HG03571 (cell line): ENCODE results near the gene CLDN34.

Experiments
- ATAC-seq: cut with Tn5 transposase; IDR thresholded peaks from one replicate; pipeline ENCODE4 v1.9.1; 2021; ENCODE audit not compliant: unreplicated experiment

The CLDN34 gene

DNA sequence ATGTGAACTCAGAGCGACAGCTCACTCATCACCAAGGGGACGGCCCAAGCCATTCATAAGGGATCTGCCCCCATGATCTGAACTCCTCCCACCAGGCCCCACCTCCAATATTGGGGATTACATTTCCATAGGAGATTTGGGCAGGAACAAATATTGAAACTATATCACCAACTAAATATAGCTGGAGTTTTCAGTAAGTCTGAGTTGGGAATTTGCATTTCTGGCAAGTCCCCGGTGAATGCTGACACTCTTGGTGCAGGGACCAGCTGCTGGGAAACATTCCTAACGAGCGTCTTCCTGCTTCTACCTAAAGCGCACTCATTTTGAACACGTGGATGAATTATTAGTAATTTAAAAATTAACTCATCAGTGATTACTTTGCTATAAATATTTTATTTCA is 13.2 kb downstream of the CLDN34 start:
- no peak for ATAC-seq

DNA sequence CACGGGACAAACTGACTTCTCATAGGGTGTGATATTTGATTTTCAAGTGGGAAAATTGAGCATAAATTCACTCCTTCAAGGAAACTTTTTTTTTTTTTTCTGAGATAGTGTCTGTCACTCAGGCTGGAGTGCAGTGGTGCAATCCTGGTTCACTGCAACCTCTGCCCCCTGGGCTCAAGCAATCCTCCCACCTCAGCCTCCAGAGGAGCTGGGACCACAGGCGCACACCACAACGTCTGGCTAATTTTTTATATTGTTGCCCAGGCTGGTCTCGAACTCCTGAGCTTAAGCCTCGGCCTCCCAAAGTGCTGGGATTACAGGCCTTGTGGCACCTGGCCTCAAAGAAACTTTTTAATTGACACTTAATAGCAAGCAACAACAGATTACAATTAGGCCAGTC is 13.8 kb downstream of the CLDN34 start:
- no peak for ATAC-seq

DNA sequence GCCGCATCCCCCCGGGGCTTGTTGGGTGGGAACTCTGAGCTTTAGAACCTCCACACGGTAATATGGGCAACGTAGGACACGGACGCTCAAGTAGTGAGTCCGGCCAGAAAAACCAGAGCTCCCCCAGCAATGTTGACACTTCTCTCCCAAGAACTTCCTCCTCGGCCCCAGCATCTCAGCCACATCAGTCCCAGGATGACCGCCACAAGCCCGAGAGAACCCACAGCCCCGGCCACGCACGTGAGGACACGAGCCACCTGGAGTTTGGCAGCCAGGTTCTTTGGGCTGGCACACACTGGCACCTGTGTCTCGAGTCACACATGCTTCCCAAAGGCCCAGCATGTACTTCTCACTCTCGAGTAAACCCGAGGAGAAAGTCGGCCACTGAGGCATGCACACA is 16.3 kb downstream of the CLDN34 start:
- ATAC-seq: no peak

DNA sequence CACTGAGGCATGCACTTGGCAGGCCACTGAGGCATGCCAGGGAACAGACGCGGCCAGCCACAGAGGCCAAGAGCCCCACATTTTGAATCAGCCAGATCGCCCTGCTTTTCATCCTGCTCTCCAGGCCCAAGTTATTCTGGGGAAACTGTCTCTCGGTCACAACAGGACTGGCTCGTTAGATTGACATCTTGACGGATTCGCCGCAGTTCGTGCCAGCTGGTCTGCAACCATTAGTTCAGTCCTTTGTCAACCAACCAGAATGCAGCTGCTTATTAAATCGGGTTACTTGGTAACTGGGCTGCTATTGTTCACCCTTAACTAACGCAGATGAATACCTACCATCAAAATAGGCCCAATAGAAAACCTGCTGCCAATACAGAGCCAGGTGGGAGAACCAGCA is 16.7 kb downstream of the CLDN34 start:
- no peak for ATAC-seq

DNA sequence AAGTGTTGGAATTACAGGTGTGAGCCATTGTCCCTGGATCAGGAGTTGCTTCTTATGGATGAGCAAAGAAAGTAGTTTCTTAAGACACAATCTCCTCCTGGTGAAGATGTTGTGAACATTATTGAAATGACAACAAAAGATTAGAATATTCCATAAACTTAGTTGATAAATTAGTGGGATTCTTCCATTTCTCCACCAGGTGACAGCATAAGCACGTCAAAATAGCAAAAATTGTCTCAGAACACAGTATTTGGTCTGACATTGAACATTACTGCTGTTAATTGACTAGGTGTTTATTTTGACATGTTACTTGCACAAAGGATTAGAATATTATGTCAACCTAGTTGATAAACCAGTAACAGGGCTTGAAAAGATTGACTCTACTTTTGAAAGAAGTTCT is 21.6 kb downstream of the CLDN34 start:
- no peak for ATAC-seq

DNA sequence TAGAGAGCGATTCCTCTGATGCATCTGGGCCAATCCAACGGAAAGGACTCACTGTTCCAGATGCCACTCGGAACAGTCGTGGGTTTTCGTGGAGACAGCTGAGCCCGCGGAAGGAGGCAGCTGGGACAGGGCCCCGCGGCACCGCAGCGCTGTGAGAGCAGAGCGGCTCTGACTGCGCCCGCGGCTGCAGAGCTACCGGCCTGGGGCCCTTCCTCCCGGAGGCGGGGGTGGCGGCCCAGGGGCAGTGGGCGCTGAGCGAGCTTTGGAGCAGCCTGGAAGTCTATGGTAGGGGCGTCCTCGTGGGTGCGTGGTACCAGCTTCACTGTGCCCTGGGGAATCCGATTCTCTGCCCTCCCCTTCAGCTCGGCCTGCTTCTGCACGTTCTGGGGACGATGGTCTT is 24.9 kb downstream of the CLDN34 start:
- no peak for ATAC-seq

DNA sequence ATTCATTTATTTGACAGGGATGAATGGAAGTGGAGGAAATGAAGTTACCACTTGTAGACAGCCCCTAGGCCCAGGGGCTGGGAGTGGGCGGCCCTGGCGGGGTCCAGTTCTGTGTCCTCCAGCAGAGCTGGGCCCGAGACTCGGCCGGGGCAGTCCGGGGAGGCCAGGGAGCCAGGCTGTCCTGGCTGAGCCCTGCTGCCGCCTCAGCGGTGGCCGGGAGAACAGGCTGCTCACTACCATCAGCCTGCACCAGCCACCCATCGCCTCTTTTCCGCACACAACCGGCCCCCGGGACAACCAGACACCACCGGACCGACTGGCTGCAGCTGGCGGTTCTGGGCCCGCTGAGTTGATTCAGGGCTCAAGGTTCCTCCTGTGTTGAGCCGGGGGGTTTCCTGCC is 25.6 kb downstream of the CLDN34 start:
- no peak for ATAC-seq

DNA sequence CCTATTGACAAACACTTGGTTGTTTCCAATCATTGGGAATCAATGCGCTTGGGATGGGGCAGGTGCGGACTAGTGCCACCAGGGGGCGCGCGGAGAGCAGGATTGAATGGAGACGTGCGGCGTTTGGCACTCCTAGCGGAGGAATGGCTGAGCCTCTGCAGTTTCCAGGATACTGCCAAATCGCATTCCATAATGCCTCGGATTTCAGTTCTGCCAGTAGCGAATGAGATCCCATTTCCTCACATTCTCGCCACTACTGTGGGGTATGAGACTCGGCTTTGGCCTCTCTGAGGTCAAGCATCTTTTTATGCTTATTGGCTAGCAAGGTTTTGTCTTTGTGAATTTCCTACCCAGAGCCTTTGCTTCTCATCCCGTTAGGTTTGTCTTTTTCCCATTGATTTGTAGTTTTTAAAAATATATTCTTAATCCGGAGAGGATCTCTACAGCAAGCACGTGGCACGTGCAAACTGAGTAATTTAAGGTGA is 28.7 kb downstream of the CLDN34 start:
- ATAC-seq: no peak

DNA sequence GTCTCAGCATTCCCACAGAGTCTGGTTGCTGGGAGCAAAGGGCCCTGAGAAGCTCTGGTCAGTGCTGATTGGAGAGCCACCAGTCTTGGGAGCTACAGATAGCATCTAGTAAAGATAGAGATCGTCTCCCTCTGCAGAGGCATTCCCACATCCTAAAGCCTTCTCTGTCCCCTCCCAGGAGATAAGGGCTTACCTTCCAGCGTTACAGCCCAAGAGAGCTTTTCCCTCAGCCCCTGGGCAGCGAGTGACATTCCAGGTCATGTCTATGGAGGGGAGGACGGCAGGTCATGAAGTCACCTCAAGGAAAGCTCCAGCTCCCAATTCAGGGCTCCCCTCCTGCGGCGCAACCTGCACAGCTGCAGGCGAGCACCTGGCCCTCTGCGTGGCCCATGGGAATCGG is 29.9 kb downstream of the CLDN34 start:
- no peak for ATAC-seq

DNA sequence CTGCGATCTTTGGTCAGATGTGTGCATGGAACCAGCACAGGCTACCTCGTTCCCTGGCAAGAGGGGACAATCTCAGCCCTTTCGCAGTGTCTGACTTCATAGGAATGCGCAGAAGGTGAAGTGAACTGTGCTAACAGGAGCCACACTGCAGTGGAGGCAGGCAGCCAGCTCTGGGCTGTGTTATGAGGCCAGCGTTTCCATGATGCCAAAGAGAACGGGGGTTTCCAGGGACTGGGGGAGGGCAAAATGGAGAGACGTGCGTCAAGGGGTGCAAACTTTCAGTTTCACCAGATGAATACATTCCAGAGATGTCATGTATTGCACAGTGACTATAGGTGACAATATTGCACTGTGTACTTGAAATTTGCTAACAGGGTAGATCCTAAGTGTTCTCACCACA is 30.4 kb downstream of the CLDN34 start:
- no peak for ATAC-seq

DNA sequence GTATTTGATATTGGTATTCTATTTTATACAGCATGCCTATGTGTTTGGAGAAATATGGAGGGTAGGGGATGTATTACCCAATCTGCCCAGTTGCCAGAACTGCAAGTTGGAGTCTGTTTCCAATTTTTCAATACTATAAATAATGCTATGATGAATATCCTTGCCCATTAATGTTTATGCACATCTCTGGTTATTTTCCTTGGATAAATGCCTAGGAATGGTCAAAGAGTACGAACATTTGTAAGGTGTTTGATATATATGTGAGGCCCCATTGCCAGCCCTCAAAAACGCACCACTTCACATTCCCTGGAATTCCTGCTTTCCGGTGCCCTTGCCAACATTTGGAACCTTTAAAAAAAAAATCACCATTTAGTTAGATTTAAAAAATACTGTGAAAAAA is 34.3 kb downstream of the CLDN34 start:
- no peak for ATAC-seq

DNA sequence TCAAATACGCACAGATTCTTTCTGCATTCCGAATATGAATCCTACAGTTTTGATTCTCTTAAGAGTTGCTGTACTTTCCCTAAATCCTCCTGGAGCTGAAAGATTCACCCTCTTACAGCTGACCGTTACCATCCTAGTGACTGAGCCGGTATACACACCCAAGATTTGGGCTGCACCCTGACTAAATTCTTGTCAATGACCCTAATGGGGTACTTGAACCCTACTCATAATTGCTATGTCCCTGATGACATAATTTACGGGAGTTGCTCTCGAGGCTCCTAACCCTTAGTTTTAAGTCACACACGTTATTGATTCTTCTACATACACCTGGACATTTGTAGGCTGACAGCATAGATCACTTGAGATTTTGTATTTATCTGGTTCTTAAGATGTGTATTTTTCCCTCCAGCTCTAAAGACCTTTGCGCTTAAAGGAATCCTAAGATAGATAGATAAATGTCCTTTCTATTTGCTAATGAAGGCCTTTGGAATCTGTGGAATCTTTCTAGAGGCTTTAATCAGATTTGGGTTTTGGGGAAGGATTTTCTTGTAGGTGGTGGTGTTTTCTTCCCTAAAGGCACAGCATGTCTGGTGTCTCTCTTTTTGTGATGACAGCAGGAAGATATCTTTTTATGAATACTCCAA is 37.8 kb downstream of the CLDN34 start:
- ATAC-seq: no peak

DNA sequence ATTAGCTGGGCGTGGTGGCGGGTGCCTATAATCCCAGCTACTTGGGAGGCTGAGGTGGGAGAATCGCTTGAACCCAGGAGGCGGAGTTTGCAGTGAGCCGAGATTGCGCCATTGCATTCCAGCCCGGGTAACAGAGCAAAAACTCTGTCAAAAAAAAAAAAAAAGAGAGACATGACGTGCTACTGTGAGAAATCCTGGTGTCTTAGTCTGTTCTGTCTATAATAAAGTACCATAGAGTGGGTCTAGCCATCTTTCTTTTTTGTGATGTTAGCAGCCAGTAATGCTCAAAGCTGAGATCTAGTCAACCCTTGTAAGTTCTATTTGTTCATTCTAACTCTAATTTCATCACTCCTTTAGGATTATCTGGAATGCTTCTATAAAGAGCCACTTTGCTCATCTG is 38.9 kb downstream of the CLDN34 start:
- no peak for ATAC-seq

DNA sequence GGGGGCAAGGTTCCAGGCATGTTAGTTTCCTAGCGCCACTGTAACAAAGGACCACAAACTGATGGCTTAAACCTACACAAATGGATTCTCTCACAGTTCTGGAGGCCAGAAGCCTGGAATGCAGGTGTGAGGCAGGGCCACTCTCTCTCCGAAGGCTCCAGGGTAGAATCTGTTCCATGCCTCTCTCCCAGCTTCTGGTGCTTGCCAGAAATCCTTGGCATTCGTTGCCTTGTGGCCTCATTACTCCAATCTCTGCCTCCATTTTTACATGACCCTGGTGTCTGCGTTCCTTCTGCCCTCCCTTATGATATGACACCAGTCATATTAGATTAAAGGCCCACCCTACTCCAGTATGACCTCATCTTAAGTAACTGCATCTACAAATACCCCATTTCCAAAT is 39.6 kb downstream of the CLDN34 start:
- ATAC-seq: no peak

DNA sequence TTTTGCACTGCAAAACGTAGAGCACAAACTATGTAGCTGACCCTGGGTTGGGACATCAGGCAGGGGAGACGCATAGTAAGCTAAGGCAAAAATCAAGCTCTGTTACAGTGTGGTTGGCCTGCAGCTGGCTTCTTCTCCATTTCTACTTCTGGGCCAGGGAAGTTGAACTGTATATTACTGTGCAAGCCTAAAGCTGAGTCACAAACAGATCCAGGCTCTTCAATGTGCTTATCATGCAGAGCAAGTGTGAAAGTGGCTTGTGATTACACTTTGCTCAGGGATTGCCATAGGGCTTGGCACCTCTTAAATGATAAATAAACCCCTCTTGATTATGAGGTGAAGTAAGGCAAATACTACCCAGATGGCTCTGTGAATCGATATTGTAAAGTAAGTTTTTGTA is 40.5 kb downstream of the CLDN34 start:
- ATAC-seq: no peak

DNA sequence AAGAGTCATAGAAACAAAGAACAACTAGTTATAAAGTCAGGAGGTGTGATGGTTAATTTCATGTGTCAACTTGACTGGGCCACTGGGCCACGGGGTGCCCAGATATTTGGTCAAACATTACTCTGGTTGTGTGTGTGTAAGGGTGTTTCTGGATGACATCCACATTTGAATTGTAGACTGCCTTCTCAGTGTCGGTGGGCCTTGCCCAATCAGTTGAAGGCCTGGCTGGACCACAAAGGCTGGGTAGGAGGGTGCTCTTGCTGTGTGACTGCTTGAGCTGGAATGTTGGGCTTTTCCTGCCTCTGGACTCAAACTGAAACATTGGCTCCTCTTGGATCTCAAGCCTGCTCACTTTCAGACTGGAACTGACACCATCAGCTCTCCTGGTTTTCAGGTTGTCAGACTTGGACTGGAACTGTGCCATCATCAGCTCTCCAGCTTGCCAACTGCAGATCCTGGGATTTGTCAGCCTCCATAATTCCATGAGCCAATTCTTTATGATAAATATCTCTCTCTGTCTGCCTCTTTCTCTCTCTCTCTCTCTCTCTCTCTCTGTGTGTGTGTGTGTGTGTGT is 41.4 kb downstream of the CLDN34 start:
- ATAC-seq: no peak

DNA sequence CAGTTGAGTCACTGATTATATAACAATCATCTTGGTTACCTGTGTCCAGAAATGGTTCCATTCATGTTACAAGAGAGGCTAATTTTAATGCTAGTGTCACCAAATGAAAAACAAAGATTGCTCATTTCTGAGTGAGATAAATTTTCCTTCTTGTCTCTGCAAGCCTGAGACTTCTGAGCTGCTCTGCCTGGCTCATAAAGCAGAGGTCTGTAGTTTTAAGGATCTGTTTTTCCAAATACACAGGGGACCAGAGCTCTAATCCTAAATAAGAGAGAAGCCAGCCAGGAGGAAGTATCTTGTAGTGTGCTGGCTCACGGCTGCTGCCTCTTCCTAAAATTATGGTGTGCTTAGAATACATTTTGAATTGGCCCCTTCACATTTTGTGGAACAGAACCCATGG is 42.6 kb downstream of the CLDN34 start:
- ATAC-seq: no peak

DNA sequence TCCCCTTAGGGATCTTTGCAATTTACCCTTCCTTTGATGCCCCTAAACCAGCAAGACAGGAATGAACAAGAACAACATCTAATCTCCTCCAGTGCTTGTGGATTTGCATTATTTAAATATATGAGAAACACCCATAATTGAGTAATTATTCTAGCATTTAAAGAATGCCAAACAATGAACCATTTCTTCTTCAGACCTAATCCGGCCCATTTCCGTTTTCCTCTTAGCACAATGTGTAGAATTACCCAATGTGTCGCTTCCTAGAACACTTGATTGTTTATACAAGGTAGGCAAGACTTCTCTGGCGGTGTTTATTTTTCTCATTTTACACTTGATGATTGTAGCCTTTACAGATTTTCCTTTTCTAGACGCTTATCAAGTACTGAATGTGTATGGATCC is 43.5 kb downstream of the CLDN34 start:
- no peak for ATAC-seq

DNA sequence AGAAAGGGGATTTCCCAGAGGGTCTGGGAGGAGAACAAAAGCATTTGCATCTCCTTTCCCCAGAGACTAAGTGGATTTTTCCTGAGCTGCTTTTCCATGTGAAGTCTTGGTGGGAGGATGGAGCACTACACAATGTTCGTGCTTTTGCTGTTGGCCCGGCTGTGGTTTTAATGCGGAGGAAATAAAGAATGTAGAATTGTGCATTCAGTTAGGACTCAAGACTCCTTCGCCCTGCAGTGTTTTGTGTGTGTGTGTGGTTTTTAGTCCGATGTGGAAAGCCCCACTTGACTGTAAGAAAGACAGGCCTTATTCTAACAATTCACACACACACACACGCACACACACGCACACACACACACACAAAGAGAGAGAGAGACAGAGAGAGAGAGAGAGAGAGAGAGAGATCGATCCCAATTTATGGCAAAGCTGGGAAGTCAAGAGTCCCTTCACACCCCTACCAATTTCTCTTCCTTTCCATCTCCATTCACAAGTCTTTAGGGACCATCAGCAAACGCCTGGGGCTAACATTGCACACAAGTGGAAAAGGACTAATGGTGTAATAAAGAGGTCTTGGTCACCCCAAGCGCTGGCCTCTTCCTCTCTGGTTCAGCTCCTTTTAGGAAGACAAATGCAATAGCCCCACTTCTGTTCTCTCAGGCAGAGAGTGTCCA is 44.2 kb downstream of the CLDN34 start:
- no peak for ATAC-seq

DNA sequence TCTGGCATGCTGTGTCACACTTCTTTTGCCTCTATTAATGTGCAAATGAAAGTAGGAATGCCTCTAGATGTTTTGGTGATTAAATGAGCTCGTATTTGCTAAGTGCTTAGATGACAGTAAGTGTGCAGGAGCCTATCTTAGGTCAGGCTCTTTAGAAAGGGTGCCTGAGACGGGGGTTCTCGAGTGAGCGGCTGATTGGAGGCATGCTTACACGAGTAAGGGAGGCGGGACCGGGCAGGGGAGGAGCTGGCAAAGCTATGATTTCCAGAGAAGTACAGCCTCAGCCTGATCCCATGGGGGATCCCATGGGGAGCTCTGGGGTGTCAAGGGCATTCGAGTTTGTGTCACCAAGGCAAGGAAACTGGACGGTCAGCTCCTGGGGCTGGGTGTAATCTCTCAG is 44.8 kb downstream of the CLDN34 start:
- ATAC-seq: no peak

DNA sequence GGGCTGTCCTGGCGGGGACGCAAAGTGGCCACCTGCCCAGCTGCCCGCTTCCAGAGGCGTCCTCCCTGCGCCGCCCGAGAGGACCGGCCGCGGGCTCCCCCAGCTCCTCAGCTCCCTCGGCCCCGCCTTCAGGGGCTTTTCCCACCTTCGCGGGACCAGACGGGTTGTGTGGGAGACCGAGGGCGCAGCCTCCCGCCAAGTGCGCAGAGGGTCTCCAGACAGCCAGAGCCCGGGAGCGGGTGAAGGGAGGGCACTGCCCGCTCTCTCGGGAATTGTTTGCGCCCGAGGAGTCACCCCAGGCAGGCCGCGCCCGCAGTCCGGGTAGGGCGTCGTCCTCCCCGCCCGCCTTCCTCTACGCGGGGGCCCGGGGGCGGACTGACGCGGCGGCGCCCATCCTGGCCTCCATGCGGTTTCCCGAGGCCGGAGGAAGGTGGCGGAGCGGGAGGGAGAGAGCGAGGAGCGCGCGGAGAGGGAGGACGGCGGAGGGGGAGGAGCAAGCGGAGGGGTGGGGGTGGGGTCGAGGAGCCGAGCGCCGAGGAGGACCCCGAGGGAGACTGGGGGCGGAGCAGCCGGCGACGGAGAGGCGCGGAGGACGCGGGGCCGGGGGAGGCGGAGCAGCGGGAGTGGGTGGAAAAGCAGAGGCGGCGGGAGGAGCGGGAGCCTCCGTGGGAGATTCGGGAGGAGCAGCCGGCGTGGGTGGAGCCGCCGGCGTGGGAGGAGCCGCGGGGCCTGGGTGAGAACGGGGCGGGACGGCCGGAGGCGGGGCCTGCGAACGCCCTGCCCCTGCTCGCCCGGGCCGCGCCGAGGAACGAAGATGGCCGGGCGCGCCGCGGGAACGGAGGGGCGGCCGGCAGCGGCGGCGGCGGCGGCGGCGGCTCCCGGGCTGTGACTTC is 47.5 kb downstream of the CLDN34 start:
- ATAC-seq: peak; percentile 94

DNA sequence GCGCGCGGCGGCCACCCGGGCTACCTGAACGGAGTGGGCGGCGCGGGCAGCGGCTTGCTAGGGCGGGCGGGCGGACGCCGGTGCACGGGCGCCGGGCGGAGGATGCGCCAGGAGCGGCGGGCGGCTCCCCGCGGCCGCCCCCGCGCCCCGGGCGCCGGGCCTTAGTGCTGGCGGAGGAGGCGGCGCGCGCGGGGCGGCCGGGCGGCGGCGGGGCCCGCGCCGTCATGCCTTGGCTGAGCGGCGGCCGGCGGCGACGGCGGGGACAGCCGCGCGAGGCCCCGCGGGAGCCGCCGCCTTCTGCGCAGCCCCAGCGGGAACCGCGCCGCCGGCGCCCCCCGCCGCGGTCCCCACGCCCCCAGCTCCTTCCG is 48.2 kb downstream of the CLDN34 start:
- peak; percentile 25 for ATAC-seq
